AG04450 (cell line): ENCODE measurements around the gene IL17C. TPM values are rescaled to one million over a fixed set of nuclear protein-coding genes. Genes with fewer than 3 reads are reported as not detected.

Experiments
- CTCF ChIA-PET: fragments of 300-600, 350-600 bp; formaldehyde crosslinking; extraction: SDS; loops from one replicate; lab custom pipeline; 2022; ENCODE audit warnings: antibody characterized with exemption, inconsistent platforms; lab: Charles Lee
- POLR2A ChIA-PET: fragments of 350-600 bp; formaldehyde crosslinking; extraction: SDS; loops from one replicate; lab custom pipeline; 2021; ENCODE audit warnings: antibody characterized with exemption, inconsistent platforms; lab: Yijun Ruan, JAX
- DNase-seq: peaks from one replicate; pipeline ENCODE4 v3.0.0-alpha.2; 2011; ENCODE audit warnings: low read depth, low spot score
- H3K27ac ChIP-seq: one replicate; pipeline ENCODE4 v1.5.1; 2012; ENCODE audit warnings: low read depth, low read length, control low read depth
- H3K27me3 ChIP-seq: one replicate; pipeline ENCODE4 v1.6.0; 2012; ENCODE audit warnings: low read length; ENCODE audit not compliant: control insufficient read depth, insufficient read depth
- H3K4me3 ChIP-seq: 2 replicates; pipeline ENCODE4 v1.5.1; 2011; ENCODE audit warnings: mild to moderate bottlenecking, low read depth, low read length, control low read depth
- H3K9me3 ChIP-seq: 2 replicates; pipeline ENCODE4 v1.5.1; 2012; ENCODE audit warnings: low read length; ENCODE audit not compliant: control insufficient read depth, insufficient read depth
- polyA plus RNA-seq: library from polyadenylated mRNA; depleted of rRNA; stranded (reverse); fragments of >200 nt; gene quantifications from 2 replicates; pipeline ENCODE4 v1.2.3, GENCODE V29; 2011
- TF ChIP-seq, protein P1 (sequence below): IDR thresholded peaks from 2 replicates; pipeline ENCODE4 v1.5.1; 2011; ENCODE audit warnings: low read depth, low read length, control low read depth, inconsistent platforms

The IL17C gene
- polyA plus RNA-seq, 1 experiment: not detected

DNA sequence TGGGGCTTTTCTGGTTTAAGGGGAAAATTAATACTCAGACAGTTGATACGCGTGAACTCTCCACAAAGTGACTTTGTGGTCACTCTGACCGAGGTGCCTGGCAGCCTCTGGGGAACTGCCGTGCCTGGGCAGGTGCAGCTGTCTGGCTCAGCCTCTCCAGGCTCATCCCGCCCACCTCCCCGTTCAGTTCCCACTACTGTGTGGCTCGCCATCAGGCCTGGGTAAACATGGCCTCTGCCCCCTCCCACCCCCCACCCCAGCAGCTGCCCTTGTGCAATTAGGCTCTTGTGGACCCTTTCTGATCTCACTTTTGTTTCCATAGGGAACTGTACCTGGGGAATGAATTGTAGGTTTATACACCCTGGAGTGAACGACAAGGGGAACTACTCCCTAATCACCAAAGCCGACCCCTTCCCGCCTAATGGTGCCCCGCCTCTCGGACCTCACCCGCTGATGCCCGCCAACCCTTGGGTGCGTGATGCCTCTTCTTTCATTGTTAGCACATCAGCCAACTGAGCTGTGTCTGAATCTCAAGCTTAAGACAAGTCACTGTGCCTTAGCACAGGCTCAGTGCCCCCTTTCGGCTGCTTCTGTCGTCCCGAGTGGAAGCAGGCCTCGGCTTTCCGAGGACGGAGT is 40.4 kb upstream of the IL17C start:
- TF ChIP-seq, protein P1, sequence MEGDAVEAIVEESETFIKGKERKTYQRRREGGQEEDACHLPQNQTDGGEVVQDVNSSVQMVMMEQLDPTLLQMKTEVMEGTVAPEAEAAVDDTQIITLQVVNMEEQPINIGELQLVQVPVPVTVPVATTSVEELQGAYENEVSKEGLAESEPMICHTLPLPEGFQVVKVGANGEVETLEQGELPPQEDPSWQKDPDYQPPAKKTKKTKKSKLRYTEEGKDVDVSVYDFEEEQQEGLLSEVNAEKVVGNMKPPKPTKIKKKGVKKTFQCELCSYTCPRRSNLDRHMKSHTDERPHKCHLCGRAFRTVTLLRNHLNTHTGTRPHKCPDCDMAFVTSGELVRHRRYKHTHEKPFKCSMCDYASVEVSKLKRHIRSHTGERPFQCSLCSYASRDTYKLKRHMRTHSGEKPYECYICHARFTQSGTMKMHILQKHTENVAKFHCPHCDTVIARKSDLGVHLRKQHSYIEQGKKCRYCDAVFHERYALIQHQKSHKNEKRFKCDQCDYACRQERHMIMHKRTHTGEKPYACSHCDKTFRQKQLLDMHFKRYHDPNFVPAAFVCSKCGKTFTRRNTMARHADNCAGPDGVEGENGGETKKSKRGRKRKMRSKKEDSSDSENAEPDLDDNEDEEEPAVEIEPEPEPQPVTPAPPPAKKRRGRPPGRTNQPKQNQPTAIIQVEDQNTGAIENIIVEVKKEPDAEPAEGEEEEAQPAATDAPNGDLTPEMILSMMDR: no peak
- CTCF ChIA-PET: no interaction called here
- H3K27ac ChIP-seq: no peak overlapping the region
- H3K9me3 ChIP-seq: no peaks in the 10 kb centered on the region
- H3K4me3 ChIP-seq: no peak overlapping the region
- POLR2A ChIA-PET: no interaction called here
- no peak for DNase-seq
- H3K27me3 ChIP-seq: no peaks in the 10 kb centered on the region

DNA sequence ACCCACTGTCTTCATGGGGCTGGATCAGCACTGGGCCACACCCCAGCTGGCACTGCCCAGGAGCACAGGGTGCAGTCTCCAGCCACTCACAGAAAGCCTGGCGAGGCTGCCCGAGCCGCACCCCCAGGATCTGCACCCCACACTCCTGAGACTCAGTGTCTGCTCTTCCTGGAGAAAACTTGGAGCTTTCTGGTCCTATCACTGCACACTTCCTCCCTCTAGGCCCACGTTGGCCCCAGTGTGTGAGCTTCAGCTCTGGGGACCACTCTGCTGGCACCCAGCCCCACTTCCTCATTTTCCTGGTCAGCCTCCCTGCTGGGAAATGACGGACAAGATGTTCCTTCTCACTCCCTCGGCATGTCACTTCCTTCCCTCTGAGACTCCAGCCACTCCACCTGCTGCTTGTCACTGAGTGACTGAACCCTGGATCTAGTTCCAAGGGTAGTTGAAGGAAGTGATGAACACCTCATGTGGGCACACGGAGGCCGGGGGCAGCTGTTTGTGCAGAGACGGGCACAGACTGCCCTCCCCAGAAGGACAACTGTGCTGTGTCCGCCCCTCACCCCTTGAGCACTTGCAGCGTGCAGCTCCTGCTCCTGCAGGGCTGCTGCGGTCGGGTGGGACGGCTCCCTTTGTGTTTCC is 39.2 kb upstream of the IL17C start:
- ChIA-PET POLR2A (no interaction called here), CTCF (no interaction called here)
- H3K27me3 ChIP-seq: no peaks in the 10 kb centered on the region
- TF ChIP-seq, protein P1: no peak
- no peak overlapping the region for H3K4me3 ChIP-seq
- no peaks in the 10 kb centered on the region for H3K9me3 ChIP-seq
- H3K27ac ChIP-seq: no peak overlapping the region
- DNase-seq: no peak

DNA sequence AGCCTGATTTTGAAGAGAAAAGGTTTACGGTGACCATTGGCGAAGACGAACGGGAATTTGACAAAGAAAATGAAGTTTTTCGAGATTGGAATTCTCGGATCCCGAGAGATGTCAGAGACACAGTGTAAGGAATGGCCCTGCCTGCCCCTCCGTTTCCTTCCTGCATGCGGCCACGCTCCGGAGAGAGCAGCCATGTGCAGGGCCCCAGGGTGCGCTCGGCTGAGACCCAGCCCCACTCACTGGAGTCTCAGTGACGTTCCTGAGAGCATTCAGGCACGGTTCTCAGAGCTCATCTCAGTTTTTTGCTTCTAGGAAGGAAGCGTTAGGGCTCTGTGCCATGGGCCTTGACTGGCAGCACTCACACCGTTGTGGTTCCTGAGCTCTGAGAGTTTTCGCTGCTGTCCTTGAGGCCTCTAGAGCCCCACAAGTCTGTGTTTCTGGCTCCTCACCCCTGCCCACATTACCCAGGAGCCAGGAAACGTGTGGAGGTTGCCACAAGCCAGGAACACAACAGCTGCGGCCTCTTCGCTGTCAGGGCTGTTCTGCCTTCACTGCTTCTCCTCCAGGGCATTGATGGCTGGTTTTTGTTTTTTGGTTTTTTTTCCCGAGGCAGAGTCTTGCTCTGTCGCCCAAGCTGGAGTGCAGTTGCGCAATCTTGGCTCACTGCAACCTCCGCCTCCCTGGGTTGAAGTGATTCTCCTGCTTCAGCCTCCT is 38.4 kb upstream of the IL17C start:
- no peaks in the 10 kb centered on the region for H3K27me3 ChIP-seq
- no peak overlapping the region for H3K4me3 ChIP-seq
- no peak for DNase-seq
- TF ChIP-seq, protein P1: no peak
- H3K9me3 ChIP-seq: no peaks in the 10 kb centered on the region
- ChIA-PET CTCF (no interaction called here), POLR2A (no interaction called here)
- no peak overlapping the region for H3K27ac ChIP-seq

DNA sequence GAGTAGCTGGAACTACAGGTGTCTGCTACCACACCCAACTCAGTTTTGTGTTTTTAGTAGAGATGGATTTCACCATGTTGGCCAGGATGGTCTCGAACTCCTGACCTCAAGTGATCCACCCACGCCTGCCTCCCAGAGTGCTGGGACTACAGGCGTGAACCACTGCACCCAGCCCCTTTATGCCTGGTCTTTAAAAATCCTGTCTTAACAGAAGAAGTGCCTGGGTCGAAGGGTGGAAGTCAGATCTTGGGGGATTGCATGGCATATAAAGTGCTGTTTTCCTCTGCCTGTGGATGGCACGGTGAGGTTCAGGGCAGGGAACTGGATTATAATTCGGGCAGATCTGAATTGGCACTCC is 37.9 kb upstream of the IL17C start:
- no peak overlapping the region for H3K27ac ChIP-seq
- no peak for DNase-seq
- no peak overlapping the region for H3K4me3 ChIP-seq
- TF ChIP-seq, protein P1: no peak
- H3K27me3 ChIP-seq: no peaks in the 10 kb centered on the region
- no peaks in the 10 kb centered on the region for H3K9me3 ChIP-seq
- ChIA-PET POLR2A (no interaction called here), CTCF (no interaction called here)
